HAP-1 (cell line): ENCODE data around the gene RER1.

Source experiments
- DNase-seq, 2 experiments: peaks; one replicate each; pipeline ENCODE4 v3.0.0-alpha.2; 2016 to 2020; ENCODE audit warnings: low spot score in 2 of 2
- H3K27me3 ChIP-seq: fragments of 250-450 bp; sonication (Bioruptor Pico); 2 replicates; pipeline ENCODE4 v1.5.1; 2020; ENCODE audit warnings: low read depth, mild to moderate bottlenecking, moderate library complexity
- H3K36me3 ChIP-seq: fragments of 250-450 bp; sonication (Bioruptor Pico); replicated peaks from 2 replicates; pipeline ENCODE4 v1.5.1; 2020; ENCODE audit warnings: mild to moderate bottlenecking
- H3K4me1 ChIP-seq: fragments of 250-450 bp; sonication (Bioruptor Pico); 2 replicates; pipeline ENCODE4 v1.5.1; 2020; ENCODE audit warnings: mild to moderate bottlenecking
- H3K4me3 ChIP-seq: fragments of 250-450 bp; sonication (Bioruptor Pico); 2 replicates; pipeline ENCODE4 v1.5.1; 2020; ENCODE audit warnings: mild to moderate bottlenecking, moderate library complexity
- H3K9me3 ChIP-seq: fragments of 250-450 bp; sonication (Bioruptor Pico); 2 replicates; pipeline ENCODE4 v1.5.1; 2020; ENCODE audit warnings: mild to moderate bottlenecking, moderate library complexity
- in situ Hi-C: fragments of 300-500 bp; cut with MboI; formaldehyde crosslinking; loops from 3 replicates; pipeline ENCODE4 v1.14.3; 2020; ENCODE audit warnings: low sequenced_read_pairs, inconsistent platforms, mixed read lengths

Gene RER1

GRCh38 chr1:2443277-2444137 is 51.9 kb downstream of the RER1 start:
- H3K4me1 ChIP-seq = no peaks in the 10 kb centered on the region
- no peak overlapping the region for H3K4me3 ChIP-seq
- peaks cover 72% of the 10 kb centered on the region for H3K27me3 ChIP-seq
- DNase-seq = no peak
- H3K36me3 ChIP-seq = no peaks in the 10 kb centered on the region
- in situ Hi-C loops = loop anchor here (10.0 to 25.0 kb wide), 2 partner anchors 181 to 469 kb away; no protein-coding TSS in a partner anchor
- no peaks in the 10 kb centered on the region for H3K9me3 ChIP-seq

- Histone ChIP-seq H3K36me3 (no peaks in the 10 kb centered on the region), H3K9me3 (no peaks in the 10 kb centered on the region), H3K4me3 (no peak overlapping the region), H3K4me1 (no peaks in the 10 kb centered on the region), H3K27me3 (peaks cover 69% of the 10 kb centered on the region)
- no peak for DNase-seq
- in situ Hi-C loops = loop anchor here (10.0 to 25.0 kb wide), 2 partner anchors 181 to 468 kb away; no protein-coding TSS in a partner anchor
These were observed 52.5 kb downstream of the RER1 start for GRCh38 chr1:2444138-2444591.

- H3K27me3 ChIP-seq = peaks cover 75% of the 10 kb centered on the region
- no peaks in the 10 kb centered on the region for H3K36me3 ChIP-seq
- no peaks in the 10 kb centered on the region for H3K9me3 ChIP-seq
- in situ Hi-C loops = loop anchor here (10.0 to 25.0 kb wide), 2 partner anchors 180 to 467 kb away; no protein-coding TSS in a partner anchor
- DNase-seq = no peak
- no peaks in the 10 kb centered on the region for H3K4me1 ChIP-seq
- no peak overlapping the region for H3K4me3 ChIP-seq
These were observed 53.7 kb downstream of the RER1 start for GRCh38 chr1:2445162-2445822.

- Histone ChIP-seq H3K9me3 (no peaks in the 10 kb centered on the region), H3K36me3 (no peaks in the 10 kb centered on the region), H3K27me3 (peaks cover 75% of the 10 kb centered on the region), H3K4me1 (no peaks in the 10 kb centered on the region), H3K4me3 (no peak overlapping the region)
- in situ Hi-C loops = loop anchor here (10.0 to 25.0 kb wide), 2 partner anchors 179 to 466 kb away; no protein-coding TSS in a partner anchor
- DNase-seq = no peak
These were observed 54.2 kb downstream of the RER1 start for GRCh38 chr1:2445823-2446215.

- Histone ChIP-seq H3K9me3 (no peaks in the 10 kb centered on the region), H3K4me3 (no peak overlapping the region), H3K4me1 (no peaks in the 10 kb centered on the region), H3K27me3 (peaks cover 71% of the 10 kb centered on the region), H3K36me3 (no peaks in the 10 kb centered on the region)
- in situ Hi-C loops = loop anchor here (10.0 to 25.0 kb wide), 2 partner anchors 178 to 466 kb away; no protein-coding TSS in a partner anchor
- no peak for DNase-seq
These were observed 54.8 kb downstream of the RER1 start for GRCh38 chr1:2446394-2446793.

- DNase-seq = no peak
- H3K4me3 ChIP-seq = no peak overlapping the region
- no peaks in the 10 kb centered on the region for H3K9me3 ChIP-seq
- in situ Hi-C loops = loop anchor here (10.0 to 25.0 kb wide), 2 partner anchors 178 to 465 kb away; no protein-coding TSS in a partner anchor
- no peaks in the 10 kb centered on the region for H3K4me1 ChIP-seq
- no peaks in the 10 kb centered on the region for H3K36me3 ChIP-seq
- H3K27me3 ChIP-seq = peaks cover 66% of the 10 kb centered on the region
These were observed 55.2 kb downstream of the RER1 start for GRCh38 chr1:2446861-2447260.

- Histone ChIP-seq H3K9me3 (no peaks in the 10 kb centered on the region), H3K27me3 (peaks cover 60% of the 10 kb centered on the region), H3K4me3 (no peak overlapping the region), H3K4me1 (no peaks in the 10 kb centered on the region), H3K36me3 (no peaks in the 10 kb centered on the region)
- in situ Hi-C loops = loop anchor here (10.0 to 25.0 kb wide), 2 partner anchors 177 to 465 kb away; no protein-coding TSS in a partner anchor
- DNase-seq = no peak
These were observed 55.8 kb downstream of the RER1 start for GRCh38 chr1:2447276-2448097.

GRCh38 chr1:2448098-2448445 is 56.4 kb downstream of the RER1 start:
- Histone ChIP-seq H3K27me3 (peaks cover 54% of the 10 kb centered on the region), H3K9me3 (no peaks in the 10 kb centered on the region), H3K4me1 (no peaks in the 10 kb centered on the region), H3K4me3 (no peak overlapping the region), H3K36me3 (no peaks in the 10 kb centered on the region)
- in situ Hi-C loops = loop anchor here (10.0 to 25.0 kb wide), 2 partner anchors 177 to 464 kb away; no protein-coding TSS in a partner anchor
- DNase-seq = no peak

- H3K27me3 ChIP-seq = peaks cover 44% of the 10 kb centered on the region
- no peaks in the 10 kb centered on the region for H3K9me3 ChIP-seq
- H3K36me3 ChIP-seq = no peaks in the 10 kb centered on the region
- H3K4me3 ChIP-seq = no peak overlapping the region
- no peaks in the 10 kb centered on the region for H3K4me1 ChIP-seq
- in situ Hi-C loops = loop anchor here (10.0 to 25.0 kb wide), 2 partner anchors 175 to 462 kb away; no protein-coding TSS in a partner anchor
- DNase-seq = no peak
These were observed 58.2 kb downstream of the RER1 start for GRCh38 chr1:2449636-2450454.

- H3K9me3 ChIP-seq = no peaks in the 10 kb centered on the region
- no peak for DNase-seq
- no peaks in the 10 kb centered on the region for H3K4me1 ChIP-seq
- H3K27me3 ChIP-seq = peaks cover 28% of the 10 kb centered on the region
- no peak overlapping the region for H3K4me3 ChIP-seq
- in situ Hi-C loops = no loop called here
- no peaks in the 10 kb centered on the region for H3K36me3 ChIP-seq
These were observed 60.1 kb downstream of the RER1 start for GRCh38 chr1:2451741-2452140.

GRCh38 chr1:2452201-2452931 is 60.7 kb downstream of the RER1 start:
- DNase-seq = no peak

GRCh38 chr1:2452932-2453315 is 61.3 kb downstream of the RER1 start:
- in situ Hi-C loops = no loop called here
- H3K9me3 ChIP-seq = no peaks in the 10 kb centered on the region
- no peak overlapping the region for H3K4me3 ChIP-seq
- no peak for DNase-seq
- no peaks in the 10 kb centered on the region for H3K4me1 ChIP-seq
- peaks cover 25% of the 10 kb centered on the region for H3K27me3 ChIP-seq
- no peaks in the 10 kb centered on the region for H3K36me3 ChIP-seq

More at GRCh38 chr1:2452201-2452931, 60.7 kb downstream of the RER1 start:
- Histone ChIP-seq H3K36me3 (no peaks in the 10 kb centered on the region), H3K4me3 (no peak overlapping the region), H3K4me1 (no peaks in the 10 kb centered on the region), H3K9me3 (no peaks in the 10 kb centered on the region), H3K27me3 (peaks cover 25% of the 10 kb centered on the region)
- in situ Hi-C loops = no loop called here
